GM21786 (cell line): ENCODE data around the gene SIX5.

ENCODE experiments used
- ATAC-seq: cut with Tn5 transposase; IDR thresholded peaks from one replicate; pipeline ENCODE4 v1.9.1; 2021; ENCODE audit not compliant: unreplicated experiment

Gene SIX5

GRCh38 chr19:45716359-45717130, 52.5 kb downstream of the SIX5 start:
- ATAC-seq, result no peak

GRCh38 chr19:45715139-45715538, 53.9 kb downstream of the SIX5 start:
- no peak for ATAC-seq
